Upper lobe of left lung (tissue), 6 donors: ENCODE data around the gene CFL1. TPM values are rescaled to one million over a fixed set of nuclear protein-coding genes. Genes with fewer than 3 reads are reported as not detected.

Source experiments
- ATAC-seq, 2 donors: fragments of 200-7000 bp; cut with Tn5 transposase; one replicate each; pipeline ENCODE4 v1.9.1; 2022; ENCODE audit warnings: mild to moderate bottlenecking in 2 of 2, moderate library complexity in 2 of 2; ENCODE audit not compliant: low FRiP score in 2 of 2
- DNase-seq, 2 donors: peaks; one replicate each; pipeline ENCODE4 v3.0.0-alpha.2; 2019 to 2020
- H3K27ac ChIP-seq, 4 donors: fragments of 200-600 bp; sonication (generic); one replicate each; pipeline ENCODE4 v1.5.1; 2016 to 2019
- H3K27me3 ChIP-seq, 4 donors: fragments of 200-600 bp; sonication (generic); one replicate each; pipeline ENCODE4 v1.5.1; 2017 to 2019
- H3K36me3 ChIP-seq, 4 donors: fragments of 200-600 bp; sonication (generic); one replicate each; pipeline ENCODE4 v1.5.1; 2016 to 2019
- H3K4me1 ChIP-seq, 4 donors: fragments of 200-600 bp; sonication (generic); one replicate each; pipeline ENCODE4 v1.5.1; 2018 to 2019
- H3K4me3 ChIP-seq, 4 donors: fragments of 200-600 bp; sonication (generic); one replicate each; pipeline ENCODE4 v1.5.1; 2017 to 2019; ENCODE audit warnings: mild to moderate bottlenecking in 2 of 4, moderate library complexity in 1 of 4
- H3K9me3 ChIP-seq, 4 donors: fragments of 200-600 bp; sonication (generic); one replicate each; pipeline ENCODE4 v1.5.1; 2018 to 2019
- CTCF ChIP-seq, 6 experiments: fragments of 450-650 bp in 4 of 6; fragments of 200-600 bp in 2 of 6; sonication (generic) in 2 of 6; IDR thresholded peaks; one replicate each; pipeline ENCODE4 v1.5.1; 2016 to 2019; ENCODE audit warnings: antibody characterized with exemption in 6 of 6
- EP300 ChIP-seq, 4 donors: sonication (generic); formaldehyde crosslinking; IDR thresholded peaks; one replicate each; pipeline ENCODE4 v1.5.1; 2017; ENCODE audit warnings: antibody characterized with exemption in 4 of 4, control low read depth in 2 of 4
- POLR2A ChIP-seq, 4 donors: fragments of 450-650 bp; IDR thresholded peaks; one replicate each; pipeline ENCODE4 v1.5.1; 2016 to 2017; ENCODE audit warnings: antibody characterized with exemption in 4 of 4, mild to moderate bottlenecking in 2 of 4
- POLR2AphosphoS5 ChIP-seq, 2 donors: sonication (generic); formaldehyde crosslinking; IDR thresholded peaks; one replicate each; pipeline ENCODE4 v1.5.1; 2017; ENCODE audit warnings: antibody characterized with exemption in 2 of 2
- WGBS, 2 donors: methylation state at CpG; one replicate each; pipeline ENCODE4 v1.1.5; 2017 to 2018; 5-methylcytosine and 5-hydroxymethylcytosine counted together
- total RNA-seq, 6 donors: library from RNA; depleted of rRNA in 4 of 6; stranded (reverse); fragments of >200 nt in 4 of 6; gene quantifications; one replicate each; pipeline versions ENCODE4 v1.1.0 to v1.2.1, GENCODE V29; 2016 to 2021
- donor health status: DM: no; HTN: no; CAD: no; lungs with moderate emphysema.
- donor health status: DM: no; HTN: yes; CAD: no; lungs with severe emphysema.

Gene CFL1
- total RNA-seq, 6 donors from 2014 or later: 358 to 813 (median 768) TPM

GRCh38 chr11:65897020-65897471 lies 39.1 kb upstream of the CFL1 start:
- H3K9me3 ChIP-seq: no peaks in the 10 kb centered on the region
- H3K4me1 ChIP-seq: peaks cover 41 to 47% (median 42%) of the 10 kb centered on the region in 4 donors
- 93 to 95% methylated on average over 4 of the region's 4 CpGs for WGBS, 2 donors
- H3K36me3 ChIP-seq: no peaks in the 10 kb centered on the region
- ATAC-seq (no peak), DNase-seq (no peak)
- peaks cover 0 to 3% (median 0%) of the 10 kb centered on the region in 4 donors for H3K27me3 ChIP-seq
- no peak for TF ChIP-seq EP300 (IDR thresholded peaks at IDR 0.05)
- H3K27ac ChIP-seq: no peak overlapping the region
- H3K4me3 ChIP-seq: no peak overlapping the region

GRCh38 chr11:65896034-65896999 lies 38.3 kb upstream of the CFL1 start:
- H3K36me3 ChIP-seq: no peaks in the 10 kb centered on the region
- H3K9me3 ChIP-seq: no peaks in the 10 kb centered on the region
- no peak for DNase-seq
- no peak for TF ChIP-seq POLR2A (IDR thresholded peaks at IDR 0.05)
- TF ChIP-seq POLR2AphosphoS5 (IDR thresholded peaks at IDR 0.05): no peak
- TF ChIP-seq EP300 (IDR thresholded peaks at IDR 0.05): no peak
- no peak for TF ChIP-seq CTCF (IDR thresholded peaks at IDR 0.05)
- H3K4me3 ChIP-seq: no peak overlapping the region
- peaks cover 0 to 3% (median 0%) of the 10 kb centered on the region in 4 donors for H3K27me3 ChIP-seq
- no peak overlapping the region for H3K27ac ChIP-seq
- no peak for ATAC-seq
- H3K4me1 ChIP-seq: peaks cover 43 to 55% (median 49%) of the 10 kb centered on the region in 4 donors
- WGBS, 2 donors: 91% methylated on average over 9 to 14 of the region's 14 CpGs

- ATAC-seq (no peak), DNase-seq (no peak)
- H3K9me3 ChIP-seq: no peaks in the 10 kb centered on the region
- H3K36me3 ChIP-seq: no peaks in the 10 kb centered on the region
- peak overlapping the region in 1 of 4 donors; percentile 67 for H3K27ac ChIP-seq
- WGBS, 2 donors: 96 to 97% methylated on average over 5 of the region's 5 CpGs
- no peak for TF ChIP-seq EP300 (IDR thresholded peaks at IDR 0.05)
- TF ChIP-seq CTCF (IDR thresholded peaks at IDR 0.05): no peak
- no peak for TF ChIP-seq POLR2A (IDR thresholded peaks at IDR 0.05)
- TF ChIP-seq POLR2AphosphoS5 (IDR thresholded peaks at IDR 0.05): no peak
- H3K4me1 ChIP-seq: peaks cover 40 to 58% (median 49%) of the 10 kb centered on the region in 4 donors
- no peak overlapping the region for H3K4me3 ChIP-seq
- peaks cover 0 to 3% (median 0%) of the 10 kb centered on the region in 4 donors for H3K27me3 ChIP-seq
Observed at GRCh38 chr11:65895482-65895981, 37.6 kb upstream of the CFL1 start.

GRCh38 chr11:65894034-65894591 lies 36.1 kb upstream of the CFL1 start:
- DNase-seq (peak; percentile 74 to 83), ATAC-seq (no peak)
- WGBS, 2 donors: 48 to 60% methylated on average over 4 to 12 of the region's 16 CpGs
- Histone ChIP-seq H3K4me3 (peak overlapping the region in 3 of 4 donors; percentile 11 to 71 (median 34)), H3K36me3 (no peaks in the 10 kb centered on the region), H3K27me3 (no peaks in the 10 kb centered on the region), H3K9me3 (no peaks in the 10 kb centered on the region), H3K4me1 (peaks cover 39 to 56% (median 48%) of the 10 kb centered on the region in 4 donors), H3K27ac (peak overlapping the region; percentile 94 to 98 (median 94))
- TF ChIP-seq CTCF (IDR thresholded peaks at IDR 0.05) (peak in 1 of 6 experiments; percentile 6), EP300 (IDR thresholded peaks at IDR 0.05) (no peak), POLR2A (IDR thresholded peaks at IDR 0.05) (peak in 1 of 4 donors; percentile 20), POLR2AphosphoS5 (IDR thresholded peaks at IDR 0.05) (peak; percentile 60 to 66)
